ENCODE results near the gene SPATS2L.

Gene SPATS2L

GRCh38 chr2:200262047-200262446 lies 44.4 kb upstream of the SPATS2L start:
- Histone ChIP-seq H3K4me1 (ENCODE audit: control insufficient read depth, insufficient read depth, low read length) (no peaks in the 10 kb centered on the region), H3K36me3 (ENCODE audit: control insufficient read depth in 2 of 2, insufficient read depth in 1 of 2, low read length in 2 of 2) (no peaks in the 10 kb centered on the region), H3K4me3 (ENCODE audit: low read depth, low read length) (no peak overlapping the region), H3K27ac (ENCODE audit: extremely low read depth, low read depth, low read length) (no peak overlapping the region), H3K9me3 (ENCODE audit: control insufficient read depth, insufficient read depth, low read depth, low read length) (no peaks in the 10 kb centered on the region)
- ChIA-PET POLR2A (no interaction called here), CTCF (no interaction called here)
- TF ChIP-seq ZSCAN16 (tag by site-specific recombination; IDR thresholded peaks at IDR 0.05) (no peak), RBAK (tag by site-specific recombination; IDR thresholded peaks at IDR 0.05) (no peak), ELK4 (IDR thresholded peaks at IDR 0.05; ENCODE audit: borderline replicate concordance, low read depth, low read length) (no peak), WT1 (tag by site-specific recombination; IDR thresholded peaks at IDR 0.05) (no peak), ZNF555 (tag by site-specific recombination; conservative IDR thresholded peaks at IDR 0.05) (no peak), SP7 (tag by site-specific recombination; IDR thresholded peaks at IDR 0.05) (no peak), ZNF473 (tag by site-specific recombination; IDR thresholded peaks at IDR 0.05) (no peak), ZNF324 (tag by site-specific recombination; IDR thresholded peaks at IDR 0.05) (no peak), ZNF624 (tag by site-specific recombination; IDR thresholded peaks at IDR 0.05) (no peak), ZBTB7A (tag by site-specific recombination; IDR thresholded peaks at IDR 0.05; ENCODE audit: low read depth) (no peak), ZFP41 (tag by site-specific recombination; IDR thresholded peaks at IDR 0.05; ENCODE audit: borderline replicate concordance) (no peak), PBX3 (CRISPR knock-in tag; IDR thresholded peaks at IDR 0.05) (no peak), ZBTB21 (tag by site-specific recombination; IDR thresholded peaks at IDR 0.05) (no peak), ZNF202 (tag by site-specific recombination; IDR thresholded peaks at IDR 0.05; ENCODE audit: borderline replicate concordance) (no peak), ZNF121 (tag by site-specific recombination; IDR thresholded peaks at IDR 0.05) (no peak), ZNF433 (tag by site-specific recombination; IDR thresholded peaks at IDR 0.05; ENCODE audit: low read depth) (no peak), ZNF169 (tag by site-specific recombination; IDR thresholded peaks at IDR 0.05) (no peak)

GRCh38 chr2:200263279-200263678 lies 43.2 kb upstream of the SPATS2L start:
- Histone ChIP-seq H3K36me3 (ENCODE audit: control insufficient read depth in 2 of 2, insufficient read depth in 1 of 2, low read length in 2 of 2) (no peaks in the 10 kb centered on the region), H3K4me1 (ENCODE audit: control insufficient read depth, insufficient read depth, low read length) (no peaks in the 10 kb centered on the region), H3K27ac (ENCODE audit: extremely low read depth, low read depth, low read length) (no peak overlapping the region), H3K9me3 (ENCODE audit: control insufficient read depth, insufficient read depth, low read depth, low read length) (no peaks in the 10 kb centered on the region), H3K4me3 (ENCODE audit: low read depth, low read length) (no peak overlapping the region)
- CTCF ChIA-PET, result interaction anchor here (0.5 kb wide), 1 partner anchor 24 kb away, joined by 3 read pairs; no protein-coding TSS in a partner anchor
- POLR2A ChIA-PET, result no interaction called here
- TF ChIP-seq ZXDB (tag by site-specific recombination; IDR thresholded peaks at IDR 0.05), result no peak
- TF ChIP-seq ZBTB17 (tag by site-specific recombination; IDR thresholded peaks at IDR 0.05), result no peak
- TF ChIP-seq ZNF214 (tag by site-specific recombination; IDR thresholded peaks at IDR 0.05; ENCODE audit: borderline replicate concordance), result no peak
- TF ChIP-seq TRIM28 (IDR thresholded peaks at IDR 0.05; ENCODE audit: borderline replicate concordance, low read length), result no peak
- TF ChIP-seq ZNF350 (tag by site-specific recombination; IDR thresholded peaks at IDR 0.05), result no peak
- no peak for TF ChIP-seq REST (tag by site-specific recombination; IDR thresholded peaks at IDR 0.05)
- TF ChIP-seq ZNF600 (tag by site-specific recombination; IDR thresholded peaks at IDR 0.05), result no peak
- TF ChIP-seq ZNF529 (tag by site-specific recombination; IDR thresholded peaks at IDR 0.05; ENCODE audit: insufficient replicate concordance), result no peak
- no peak for TF ChIP-seq ZNF48 (tag by site-specific recombination; IDR thresholded peaks at IDR 0.05)
- TF ChIP-seq SP2 (tag by site-specific recombination; IDR thresholded peaks at IDR 0.05), result no peak
- TF ChIP-seq HIC1 (tag by site-specific recombination; IDR thresholded peaks at IDR 0.05), result no peak
- TF ChIP-seq ZBTB21 (tag by site-specific recombination; IDR thresholded peaks at IDR 0.05), result no peak

Data from HEK293 (cell line).